ENCODE results near the gene MIA. TPM values are rescaled to one million over a fixed set of nuclear protein-coding genes. Genes with fewer than 3 reads are reported as not detected.

The MIA gene
- total RNA-seq, 1 experiment from 2014 or later = not detected

- Histone ChIP-seq H3K9ac (ENCODE audit: extremely low read depth, insufficient read length, low read length) (no peak overlapping the region), H2AFZ (ENCODE audit: low read length) (no peak overlapping the region), H4K91ac (ENCODE audit: insufficient read length, low read depth, low read length) (no peak overlapping the region), H4K8ac (replicated peaks; ENCODE audit: insufficient read length, low read depth, low read length) (no peak overlapping the region), H3K18ac (ENCODE audit: insufficient read length, low read depth, low read length) (no peak overlapping the region), H3K56ac (ENCODE audit: insufficient read length, low read depth, low read length) (no peak overlapping the region), H3K4me2 (ENCODE audit: insufficient read depth, insufficient read length, low read length) (no peak overlapping the region), H3K9me3 (ENCODE audit: control insufficient read depth, low read depth, low read length) (no peaks in the 10 kb centered on the region), H3T11ph (ENCODE audit: low read length) (no peak overlapping the region), H3K27me3 (ENCODE audit: insufficient read depth, low read length) (0 out of 2 replicates have a peak, but pooled peaks cover 2% of the 10 kb centered on the region), H3K79me1 (ENCODE audit: insufficient read depth, low read depth, low read length, poor library complexity, severe bottlenecking) (no peaks in the 10 kb centered on the region), H2BK20ac (ENCODE audit: low read depth, low read length, poor library complexity, severe bottlenecking) (no peak overlapping the region), H3K4me1 (ENCODE audit: insufficient read depth, low read length) (no peaks in the 10 kb centered on the region), H3K27ac (ENCODE audit: insufficient read length, low read depth, low read length) (no peak overlapping the region), H2AK5ac (ENCODE audit: insufficient read length, low read length) (no peak overlapping the region), H3K23me2 (ENCODE audit: insufficient read length, low read depth, low read length, poor library complexity, severe bottlenecking) (peaks cover 12% of the 10 kb centered on the region), H3K4ac (ENCODE audit: low read depth, low read length) (no peak overlapping the region), H4K20me1 (ENCODE audit: control insufficient read depth, insufficient read depth, insufficient read length) (no peaks in the 10 kb centered on the region), H3K79me2 (ENCODE audit: insufficient read depth, low read length) (no peaks in the 10 kb centered on the region), H3K23ac (ENCODE audit: insufficient read length, low read depth, low read length) (no peak overlapping the region), H3K14ac (ENCODE audit: insufficient read depth, low read length) (no peak overlapping the region), H2BK12ac (ENCODE audit: insufficient read length, low read depth, low read length) (no peak overlapping the region), H2BK5ac (ENCODE audit: insufficient read length, low read length) (no peak overlapping the region), H2BK15ac (ENCODE audit: low read depth, low read length) (no peak overlapping the region), H2BK120ac (ENCODE audit: low read depth, low read length, poor library complexity, severe bottlenecking) (no peak overlapping the region), H4K5ac (ENCODE audit: insufficient read length, low read depth, low read length) (no peak overlapping the region)
- no peak overlapping the region for H3K4me3 Mint-ChIP-seq
- peaks cover 26 to 30% of the 10 kb centered on the region in 2 experiments for H3K4me1 Mint-ChIP-seq
- no peak for DNase-seq
- no CpG with 5 or more reads among the region's 4 CpGs for WGBS (ENCODE audit: extremely low coverage, insufficient read length, low lambda C conversion rate)
- H3K27me3 Mint-ChIP-seq (ENCODE audit: low read depth) = peaks cover 59% of the 10 kb centered on the region
- H3K9me3 Mint-ChIP-seq = no peaks in the 10 kb centered on the region
- H3K36me3 Mint-ChIP-seq (ENCODE audit: insufficient read depth in 1 of 3, low read depth in 3 of 3) = peaks cover 5 to 17% (median 8%) of the 10 kb centered on the region in 3 experiments; a peak in 6 of 7 replicates
- TF ChIP-seq CTCF (conservative IDR thresholded peaks at IDR 0.05) = no peak
- H3K27ac Mint-ChIP-seq = 0 out of 7 replicates have a peak overlapping the region, but pooled peaks of 1 of the 3 experiments have one; percentile 46
Measured at GRCh38 chr19:40813182-40813581, 37.9 kb downstream of the MIA start.
